ENCODE data around the gene CDC5L.

CDC5L gene

DNA sequence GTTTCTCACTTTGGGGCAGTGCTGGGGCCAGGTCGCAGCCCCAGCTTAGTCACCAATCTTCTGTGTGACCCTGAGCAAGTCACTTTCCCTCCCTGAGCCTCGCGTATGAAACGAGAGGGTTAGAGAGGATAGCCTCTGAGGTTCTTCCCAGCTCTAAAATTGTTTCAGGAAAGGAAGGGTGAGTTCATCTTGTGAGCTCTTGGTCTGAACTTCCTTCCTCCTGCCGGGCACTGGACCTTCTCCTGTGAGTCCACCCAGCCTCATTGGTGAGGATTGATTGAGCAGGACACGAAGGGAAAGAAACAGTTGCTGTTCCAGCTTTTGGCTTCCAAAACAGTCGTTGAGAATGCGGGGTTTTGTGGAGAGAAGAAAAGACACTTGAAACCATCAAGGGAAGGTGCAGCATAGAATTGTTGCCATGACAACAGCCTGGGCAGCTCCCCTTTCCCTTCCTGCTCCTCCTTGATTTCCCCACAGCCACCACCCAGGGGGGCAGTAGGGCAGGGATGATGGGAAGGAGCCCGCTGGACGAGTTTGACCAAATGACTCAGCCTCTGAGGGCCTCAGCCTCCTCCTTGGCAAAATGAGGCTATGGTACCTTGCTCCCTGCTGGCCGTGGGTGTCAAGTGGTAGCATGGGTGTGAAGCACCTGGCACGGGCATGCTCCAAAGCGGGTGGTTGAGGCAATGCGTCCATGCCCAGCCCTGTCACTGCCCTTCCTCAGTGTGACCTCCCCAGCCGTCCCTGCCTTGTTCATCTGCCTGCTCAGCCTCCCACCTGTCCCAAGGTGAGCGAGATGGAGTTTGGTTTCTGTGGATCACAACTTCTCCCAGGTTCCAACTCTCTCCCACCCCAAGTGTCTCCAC lies 107.8 kb downstream of the CDC5L start:
- DNase-seq (ENCODE audit: low read depth in 1 of 2, low spot score in 1 of 2), result no peak

DNA sequence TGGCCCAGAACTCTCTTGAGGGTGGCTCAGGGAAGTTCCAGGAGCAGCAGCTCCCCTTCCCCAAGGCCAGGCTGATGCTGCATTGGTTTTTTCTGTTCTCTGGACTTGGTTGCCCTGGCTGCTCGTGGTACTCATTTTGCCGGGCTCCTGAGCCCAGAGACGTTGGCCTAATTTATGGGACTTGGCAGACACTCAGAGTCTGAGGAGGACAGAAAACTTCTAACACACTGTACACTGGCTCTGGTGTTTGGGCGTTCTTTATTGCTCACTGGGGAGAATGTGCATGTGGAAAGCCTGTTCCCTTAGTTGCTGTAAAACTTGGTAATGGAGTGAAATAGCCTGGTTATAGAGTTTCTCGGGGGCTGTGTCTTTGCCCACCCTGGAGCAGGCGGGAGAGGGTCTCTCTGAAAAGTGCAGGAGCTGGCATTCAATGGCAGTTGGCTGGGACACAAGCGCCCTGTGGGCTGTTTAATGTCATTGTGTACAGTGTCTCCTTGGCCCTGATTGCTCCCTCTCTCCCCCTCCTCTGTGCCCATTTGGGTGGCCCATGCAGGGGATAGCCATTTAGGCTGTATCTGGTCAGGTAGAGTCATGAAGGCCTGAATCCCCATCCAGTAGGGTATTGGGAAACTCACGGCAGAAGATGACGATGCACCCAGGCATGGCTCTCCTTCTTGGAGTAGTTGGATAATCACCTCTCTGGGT lies 109.3 kb downstream of the CDC5L start:
- no peak for DNase-seq (ENCODE audit: low read depth in 1 of 2, low spot score in 1 of 2)

DNA sequence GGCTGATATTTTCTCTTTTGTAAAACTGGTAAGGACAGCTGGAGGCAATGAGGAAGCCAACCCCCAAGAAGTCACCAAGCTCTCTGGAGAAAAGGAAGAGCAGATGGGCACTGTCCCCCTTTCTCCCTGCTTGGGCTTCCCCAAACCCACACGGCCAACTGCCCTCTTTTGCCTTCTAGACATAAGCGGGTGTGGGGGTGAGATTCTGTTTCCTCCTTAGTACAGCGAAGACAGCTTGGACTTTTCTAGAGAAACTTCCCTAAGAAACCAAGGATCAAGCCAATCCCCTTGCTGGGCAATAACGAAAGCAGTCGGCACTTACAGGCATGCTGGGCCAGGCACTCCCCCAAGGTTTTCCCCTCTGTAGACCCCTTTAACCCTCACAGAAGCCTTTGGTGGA lies 110.3 kb downstream of the CDC5L start:
- DNase-seq (ENCODE audit: low read depth in 1 of 2, low spot score in 1 of 2), result no peak

DNA sequence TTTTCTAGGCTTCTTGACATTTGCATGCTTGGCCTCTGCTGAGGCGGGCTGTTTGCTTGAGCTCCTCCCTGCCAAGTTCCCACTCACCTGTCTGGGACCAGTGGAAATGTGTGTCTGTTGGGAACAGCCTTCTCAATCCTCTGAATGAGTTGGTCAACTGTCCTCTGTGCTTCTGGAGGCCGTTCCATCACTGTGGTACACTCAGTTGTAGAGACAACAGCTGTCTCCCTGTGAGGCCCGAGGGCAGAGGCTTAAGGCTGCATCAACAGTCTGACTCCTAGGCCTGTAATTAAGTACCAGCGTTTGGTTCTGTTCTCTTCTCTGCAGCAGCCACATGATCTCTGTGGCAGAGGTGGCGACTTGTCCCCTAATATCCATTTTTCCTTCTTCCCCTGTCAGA lies 110.9 kb downstream of the CDC5L start:
- DNase-seq (ENCODE audit: low read depth in 1 of 2, low spot score in 1 of 2), result no peak

DNA sequence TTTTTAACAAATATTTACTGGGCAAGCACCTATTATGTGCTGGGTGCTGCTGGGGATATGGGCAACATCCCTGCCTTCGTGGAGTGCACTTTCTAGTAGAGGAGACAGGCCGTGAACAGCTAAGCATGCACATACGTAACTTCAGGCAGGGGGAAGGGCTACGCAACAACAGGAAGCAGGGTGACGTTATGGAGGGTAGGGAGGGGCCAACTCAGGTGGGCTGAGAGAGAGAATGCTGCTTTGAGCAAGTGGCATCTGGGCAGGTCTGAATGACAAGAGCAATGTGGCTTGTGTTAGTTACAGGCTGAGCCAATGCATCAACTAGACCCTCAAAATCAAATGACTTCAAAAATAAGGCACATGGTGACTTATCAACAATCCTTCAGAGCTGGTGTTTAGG lies 112.1 kb downstream of the CDC5L start:
- DNase-seq (ENCODE audit: low read depth in 1 of 2, low spot score in 1 of 2), result no peak

Data from activated CD4-positive, alpha-beta T cell treated with anti-CD3 and anti-CD28 coated beads, Interleukin-2, amount 50 U/mL, for 24 hours (primary cell).